GM18870 (cell line): ENCODE data around the gene PDXDC1.
"Not testable (repeated sequence)": the region's sequence is repeated elsewhere in the genome, so short reads cannot be mapped to it uniquely, and the experiment has no call there.

Experiments used
- ATAC-seq: cut with Tn5 transposase; IDR thresholded peaks from one replicate; pipeline ENCODE4 v1.9.1; 2021; ENCODE audit warnings: moderate library complexity; ENCODE audit not compliant: unreplicated experiment

PDXDC1 gene

DNA sequence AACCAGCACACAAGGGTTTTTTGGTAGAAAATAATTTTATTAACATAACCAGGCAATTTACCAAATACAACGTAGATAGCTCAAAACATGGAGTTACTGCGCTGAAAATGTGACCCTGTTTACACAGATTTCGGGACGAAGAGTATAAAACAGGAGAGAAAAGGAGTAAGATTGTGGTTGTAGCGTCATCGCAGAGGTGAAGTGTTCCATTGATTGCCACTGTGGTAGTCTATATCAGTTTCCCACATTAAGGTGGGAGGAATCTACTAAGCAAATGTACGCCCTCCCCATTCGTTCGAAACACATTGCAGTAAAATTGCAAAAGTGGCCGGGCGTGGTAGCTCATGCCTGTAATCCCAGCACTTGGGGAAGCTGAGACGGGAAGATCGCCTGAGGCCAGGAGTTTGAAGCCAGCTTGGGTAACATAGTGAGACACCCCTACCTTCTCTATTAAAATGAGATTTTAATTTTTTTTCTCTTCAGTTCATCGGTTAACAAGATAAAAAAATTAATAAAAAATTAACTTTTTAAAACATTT is 972 bp upstream of the PDXDC1 start:
- ATAC-seq: not testable (repeated sequence)

DNA sequence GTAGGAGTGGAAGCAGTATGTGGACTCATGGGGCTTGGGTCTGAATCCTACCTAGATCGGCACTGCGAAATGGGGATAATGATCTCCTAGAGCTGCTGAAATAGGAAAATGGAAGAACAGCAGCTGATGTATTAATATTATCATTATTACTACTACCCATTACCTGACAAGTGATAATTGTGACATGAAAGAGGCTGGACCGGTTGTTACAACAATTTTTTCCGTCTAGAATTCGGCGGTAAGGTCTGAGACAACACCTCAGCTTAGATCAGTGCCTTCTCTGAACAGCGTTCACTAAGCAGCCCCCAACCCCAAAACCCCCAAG is 533 bp upstream of the PDXDC1 start:
- ATAC-seq: not testable (repeated sequence)

DNA sequence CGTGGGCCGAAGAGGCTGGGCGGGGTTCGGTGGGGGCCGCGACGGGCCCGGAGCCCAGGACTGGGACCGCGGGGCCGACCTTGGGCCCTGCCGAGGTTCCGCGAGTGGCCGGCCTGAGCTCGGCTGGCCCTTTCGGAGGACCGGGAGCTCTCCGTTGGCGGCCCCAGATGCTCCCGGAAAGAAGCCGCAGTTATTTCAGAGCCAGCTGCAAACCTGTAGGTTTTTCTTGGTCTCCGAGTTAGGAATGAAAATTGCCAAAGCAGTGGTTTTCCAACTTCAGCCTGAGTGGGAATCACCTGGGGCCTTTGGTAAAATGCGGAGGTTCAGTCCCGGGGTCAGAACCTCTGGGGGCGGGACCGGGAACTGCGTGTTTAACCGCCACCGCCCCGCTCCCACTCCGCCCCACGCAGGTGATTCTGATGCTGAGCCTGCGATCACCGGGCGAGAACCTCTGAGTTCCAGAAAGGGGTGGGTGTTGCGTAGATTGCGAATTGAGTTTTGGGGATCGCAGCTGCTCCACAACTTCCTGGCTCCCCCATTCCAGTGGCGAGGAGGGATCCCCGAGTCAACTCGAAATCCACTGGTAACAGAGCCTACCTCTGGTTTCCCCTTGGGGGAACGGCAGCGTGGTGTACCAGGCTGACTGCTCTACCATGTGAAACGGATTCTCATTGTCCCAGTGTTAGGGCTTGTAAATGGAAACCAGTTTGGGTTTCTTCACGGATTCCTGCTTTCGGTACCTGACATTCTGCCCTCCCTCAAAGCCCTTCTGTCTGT is 780 bp downstream of the PDXDC1 start:
- ATAC-seq: peak; percentile 7

DNA sequence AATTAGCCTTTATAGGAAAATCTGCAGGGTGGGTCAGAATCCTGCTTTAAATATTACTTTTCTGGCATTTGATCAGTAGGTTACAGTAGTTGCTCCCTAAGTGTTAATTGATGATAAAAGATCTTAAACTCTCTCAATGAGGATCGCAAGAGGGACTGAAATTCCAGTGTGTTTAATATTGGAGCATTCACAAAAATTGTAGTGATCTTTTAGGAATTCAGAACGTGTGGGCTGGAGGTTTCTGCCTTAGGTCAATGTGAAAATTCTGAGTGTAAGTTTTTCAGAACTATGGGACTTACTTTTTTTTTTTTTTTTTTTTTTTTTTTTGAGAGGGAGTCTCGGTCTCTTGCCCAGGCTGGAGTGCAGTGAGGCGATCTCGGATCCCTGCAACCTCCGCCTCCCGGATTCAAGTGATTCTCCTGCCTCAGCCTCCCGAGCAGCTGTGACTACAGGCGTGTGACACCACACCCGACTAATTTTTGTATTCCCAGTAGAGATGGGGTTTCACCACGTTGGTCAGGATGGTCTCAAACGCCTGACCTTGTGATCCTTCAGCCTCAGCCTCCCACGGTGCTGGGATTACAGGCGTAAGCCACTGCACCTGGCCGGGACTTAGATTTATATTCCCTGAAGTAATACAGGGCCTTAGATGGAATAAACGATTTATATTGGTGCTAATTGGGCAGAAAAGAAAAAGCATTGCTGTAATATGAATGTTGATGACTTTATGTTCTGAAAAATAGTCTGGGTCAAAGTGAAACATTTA is 2.3 kb downstream of the PDXDC1 start:
- ATAC-seq: not testable (repeated sequence)

DNA sequence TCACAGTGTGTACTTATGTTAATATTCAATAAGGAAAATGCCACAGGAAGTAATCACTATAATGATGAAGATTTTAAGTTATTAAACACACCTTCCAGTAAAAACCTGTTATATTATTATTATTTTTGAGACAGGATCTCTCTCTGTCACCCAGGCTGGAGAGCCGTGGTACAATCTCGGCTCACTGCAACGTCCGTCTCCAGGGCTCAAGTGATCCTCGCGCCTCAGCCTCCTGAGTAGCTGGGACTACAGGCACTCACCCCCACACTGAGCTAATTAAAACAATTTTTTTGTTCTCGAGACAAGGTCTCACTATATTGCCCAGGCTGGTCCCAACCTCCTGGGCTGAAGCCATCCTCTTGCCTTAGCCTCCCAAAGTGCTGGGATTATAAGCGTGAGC is 3.5 kb downstream of the PDXDC1 start:
- ATAC-seq: not testable (repeated sequence)

DNA sequence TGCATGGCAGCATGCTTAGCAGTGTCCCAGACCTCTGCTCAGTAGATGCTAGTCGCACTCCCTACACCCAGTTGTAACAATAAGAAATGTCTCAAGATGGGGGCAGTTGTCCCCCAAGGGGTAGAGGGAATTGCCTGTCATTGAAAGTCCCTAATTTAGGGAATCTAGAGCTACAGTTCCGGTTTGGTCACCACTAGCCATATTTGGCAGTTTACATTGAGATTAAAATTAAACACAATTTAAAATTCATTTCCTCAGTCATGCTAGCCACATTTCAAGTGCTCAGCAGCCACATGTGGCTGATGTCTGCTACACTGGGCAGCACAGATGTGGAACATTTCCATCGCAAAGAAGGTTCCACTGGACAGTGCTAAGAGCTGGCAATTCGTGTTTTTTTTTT is 4.1 kb downstream of the PDXDC1 start:
- not testable (repeated sequence) for ATAC-seq

DNA sequence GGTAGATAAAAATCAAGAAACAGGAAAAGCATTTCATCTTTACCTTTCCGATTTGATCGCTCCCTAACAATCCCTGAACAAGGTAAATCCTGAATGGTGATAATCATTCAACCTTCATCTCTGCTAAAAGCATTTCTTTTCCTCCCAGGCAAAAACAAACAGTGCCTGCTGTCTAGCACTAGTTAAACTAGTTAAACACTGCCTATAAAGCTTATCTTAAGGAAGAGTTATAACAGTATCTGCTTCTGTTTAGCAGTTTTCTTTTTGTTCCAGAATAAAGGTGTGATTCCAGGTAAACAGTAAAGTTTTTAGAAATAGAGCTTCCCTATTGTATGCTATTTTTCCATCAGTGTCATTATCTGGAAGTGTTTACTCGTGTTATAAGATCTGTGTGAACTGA is 6.4 kb downstream of the PDXDC1 start:
- not testable (repeated sequence) for ATAC-seq

DNA sequence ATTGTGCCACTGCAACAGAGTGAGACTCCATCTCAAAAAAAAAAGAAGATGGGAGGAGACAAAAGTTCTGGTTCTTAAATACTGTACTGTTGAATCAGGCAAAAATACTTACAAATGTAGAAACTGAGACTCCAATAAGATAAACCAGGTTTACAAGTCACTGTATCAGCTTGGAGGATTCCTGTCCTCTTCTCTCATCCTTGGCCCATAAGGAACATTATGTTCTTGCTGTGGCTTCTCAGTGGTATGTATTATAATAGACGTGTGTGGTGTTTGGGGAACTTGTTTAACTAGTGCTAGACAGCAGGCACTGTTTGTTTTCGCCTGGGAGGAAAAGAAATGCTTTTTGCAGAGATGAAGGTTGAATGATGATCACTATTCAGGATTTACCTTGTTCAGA is 7.7 kb downstream of the PDXDC1 start:
- not testable (repeated sequence) for ATAC-seq

DNA sequence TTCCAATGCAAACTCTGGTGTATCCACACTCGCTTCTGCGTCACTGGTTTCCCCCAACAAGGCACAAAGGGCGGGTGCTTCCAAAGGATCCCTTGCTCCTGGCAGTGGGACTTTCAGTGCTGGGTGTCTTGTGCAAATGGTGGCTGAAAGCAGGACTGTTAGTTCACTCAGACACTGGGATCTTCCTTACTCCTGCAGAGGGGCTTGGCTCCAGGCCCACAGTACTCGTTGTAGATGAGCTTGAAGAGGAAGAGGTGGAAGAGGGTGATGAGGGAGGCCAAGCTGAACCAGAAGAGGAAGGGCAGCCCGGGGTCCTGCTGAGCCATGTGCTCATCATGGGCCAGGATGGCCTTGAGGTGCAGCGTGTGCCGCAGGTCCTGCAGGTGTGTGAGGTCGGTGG is 13.3 kb downstream of the PDXDC1 start:
- ATAC-seq: not testable (repeated sequence)

DNA sequence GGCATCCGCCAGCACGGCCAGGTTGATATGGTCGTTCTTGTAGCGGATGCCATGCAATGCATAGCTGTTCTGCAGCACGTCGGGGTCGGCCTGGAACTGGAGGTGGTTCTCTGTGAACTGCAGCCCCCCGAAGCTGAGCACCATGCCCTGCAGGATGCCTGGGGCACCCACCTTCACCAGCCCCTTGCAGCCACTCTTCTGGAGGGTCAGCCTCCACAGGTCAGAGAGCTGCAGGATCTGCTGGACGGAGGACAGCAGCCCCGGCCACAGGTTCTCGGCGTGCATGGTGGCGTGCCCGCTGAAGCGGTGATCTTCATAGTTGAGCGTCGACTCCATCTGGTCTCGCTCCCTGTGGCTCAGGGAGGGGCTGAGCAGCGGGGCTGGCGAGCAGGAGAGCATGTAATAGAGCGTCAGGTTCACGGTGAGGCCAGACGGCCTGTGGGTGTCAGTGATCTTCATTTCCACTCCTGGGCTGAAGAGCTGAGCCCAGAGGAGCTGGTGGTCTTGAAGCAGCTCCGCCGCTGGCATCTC is 13.9 kb downstream of the PDXDC1 start:
- not testable (repeated sequence) for ATAC-seq

DNA sequence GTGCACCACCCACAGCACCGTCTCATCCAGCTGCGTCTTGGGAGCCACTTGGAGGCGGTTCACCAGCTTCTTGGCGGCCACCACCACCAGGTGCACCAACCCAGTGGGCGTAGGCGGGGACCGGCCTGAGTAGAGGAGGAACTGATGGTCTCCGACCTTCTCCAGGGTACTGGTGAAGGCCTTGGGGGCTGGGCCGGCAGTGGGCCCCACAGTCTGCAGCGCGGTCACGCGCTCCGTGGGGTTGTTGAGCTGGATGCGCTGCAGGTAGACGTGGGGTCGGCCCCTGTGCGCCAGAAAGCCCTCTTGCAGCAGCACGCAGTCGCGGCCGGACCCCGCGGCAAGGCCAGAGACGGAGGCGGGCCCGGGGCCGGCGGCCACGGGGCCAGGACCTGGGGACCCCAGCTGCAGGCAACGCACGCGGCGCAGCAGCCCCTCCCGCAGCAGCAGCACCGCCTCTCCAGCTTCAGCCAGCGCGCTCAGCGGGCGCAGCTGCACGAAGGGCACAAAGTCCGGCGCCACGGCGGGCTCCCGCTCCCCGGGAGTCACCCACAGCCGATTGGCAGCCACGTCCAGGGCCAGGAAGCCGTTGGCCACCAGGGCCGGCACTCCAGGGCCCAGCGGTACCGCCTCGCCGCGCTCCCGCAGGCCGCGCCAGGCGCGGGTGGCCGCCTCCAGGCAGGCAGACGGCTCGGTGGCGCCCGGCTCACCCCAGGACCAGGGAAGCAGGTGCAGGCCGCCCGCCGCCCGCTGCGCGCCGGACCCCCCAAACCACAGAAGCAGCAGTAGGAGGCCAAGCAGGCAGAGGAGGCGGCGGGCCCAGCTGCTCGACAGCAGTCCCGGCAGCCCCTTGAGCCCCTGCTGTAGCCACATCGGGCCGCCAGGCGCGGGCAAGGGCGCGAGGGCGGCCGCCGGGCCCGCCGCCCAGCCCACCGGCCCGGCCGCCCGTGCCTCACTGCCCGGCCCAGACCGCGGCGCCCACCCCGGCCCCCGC is 14.8 kb downstream of the PDXDC1 start:
- not testable (repeated sequence) for ATAC-seq

DNA sequence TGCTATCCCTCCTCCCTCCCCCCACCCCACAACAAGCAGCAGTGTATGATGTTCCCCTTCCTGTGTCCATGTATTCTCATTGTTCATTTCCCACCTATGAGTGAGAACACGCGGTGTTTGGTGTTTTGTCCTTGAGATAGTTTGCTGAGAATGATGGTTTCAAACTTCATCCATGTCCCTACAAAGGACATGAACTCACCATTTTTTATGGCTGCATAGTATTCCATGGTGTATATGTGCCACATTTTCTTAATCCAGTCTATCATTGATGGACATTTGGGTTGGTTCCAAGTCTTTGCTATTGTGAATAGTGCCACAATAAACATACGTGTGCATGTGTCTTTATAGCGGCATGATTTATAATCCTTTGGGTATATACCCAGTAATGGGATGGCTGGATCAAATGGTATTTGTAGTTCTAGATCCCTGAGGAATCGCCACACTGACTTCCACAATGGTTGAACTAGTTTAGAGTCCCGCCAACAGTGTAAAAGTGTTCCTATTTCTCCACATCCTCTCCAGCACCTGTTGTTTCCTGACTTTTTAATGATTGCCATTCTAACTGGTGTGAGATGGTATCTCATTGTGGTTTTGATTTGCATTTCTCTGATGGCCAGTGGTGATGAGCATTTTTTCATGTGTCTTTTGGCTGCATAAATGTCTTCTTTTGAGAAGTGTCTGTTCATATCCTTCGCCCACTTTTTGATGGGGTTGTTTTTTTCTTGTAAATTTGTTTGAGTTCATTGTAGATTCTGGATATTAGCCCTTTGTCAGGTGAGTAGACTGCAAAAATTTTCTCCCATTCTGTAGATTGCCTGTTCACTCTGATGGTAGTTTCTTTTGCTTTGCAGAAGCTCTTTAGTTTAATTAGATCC is 18.7 kb downstream of the PDXDC1 start:
- not testable (repeated sequence) for ATAC-seq

DNA sequence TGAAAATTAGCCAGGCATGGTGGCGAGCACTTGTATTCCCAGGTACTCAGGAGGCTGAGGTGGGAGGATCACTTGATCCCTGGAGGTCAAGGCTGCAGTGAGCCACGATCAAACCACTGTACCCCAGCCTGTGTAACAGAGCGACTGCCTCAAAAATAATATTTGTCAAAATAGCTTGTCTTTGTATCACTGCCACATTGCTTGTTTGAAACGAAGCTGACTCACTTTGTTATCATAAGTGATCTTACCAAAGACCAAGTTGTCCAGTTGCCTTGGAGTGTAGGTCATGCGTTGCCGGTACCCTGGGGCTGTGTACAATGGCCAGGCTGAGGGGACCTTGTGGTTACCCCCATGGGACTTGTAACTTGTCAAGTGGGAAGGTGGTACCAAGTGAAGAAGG is 21.9 kb downstream of the PDXDC1 start:
- ATAC-seq: not testable (repeated sequence)

DNA sequence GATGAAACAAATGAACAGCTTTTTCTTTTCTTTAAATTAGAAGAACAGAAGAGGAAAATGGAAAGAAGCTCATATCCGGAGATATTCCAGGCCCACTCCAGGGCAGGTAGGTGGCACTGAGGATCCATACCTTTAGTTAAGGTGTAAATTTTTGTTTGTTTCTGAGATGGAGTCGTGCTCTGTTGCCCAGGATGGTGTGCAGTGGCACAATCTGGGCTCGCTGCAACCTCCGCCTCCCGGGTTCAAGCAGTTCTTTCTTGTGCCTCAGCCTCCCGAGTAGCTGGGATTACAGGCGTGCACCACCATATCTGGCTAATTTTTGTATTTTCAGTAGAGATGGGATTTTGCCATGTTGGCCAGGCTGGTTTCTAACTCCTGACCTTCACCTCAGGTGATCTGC is 23.5 kb downstream of the PDXDC1 start:
- ATAC-seq: not testable (repeated sequence)

DNA sequence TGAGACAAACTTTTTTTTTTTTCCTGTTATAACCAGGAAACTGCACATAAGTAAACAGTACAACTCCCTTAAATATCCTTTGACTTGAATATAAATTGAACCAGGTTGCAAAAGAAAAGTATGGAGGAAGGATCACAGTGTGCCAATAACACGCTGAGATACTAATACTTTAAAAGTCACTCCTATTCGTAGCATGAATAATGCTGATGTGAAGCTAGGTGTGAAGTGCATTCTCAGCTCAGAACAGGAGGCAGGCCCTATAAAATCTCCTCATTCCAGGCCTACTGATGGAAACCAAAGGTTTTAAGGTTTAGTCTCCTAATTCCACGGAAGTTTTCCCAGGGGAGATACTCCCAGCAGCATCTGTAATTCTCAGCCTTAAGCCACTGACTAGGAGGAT is 25.0 kb downstream of the PDXDC1 start:
- ATAC-seq: not testable (repeated sequence)

DNA sequence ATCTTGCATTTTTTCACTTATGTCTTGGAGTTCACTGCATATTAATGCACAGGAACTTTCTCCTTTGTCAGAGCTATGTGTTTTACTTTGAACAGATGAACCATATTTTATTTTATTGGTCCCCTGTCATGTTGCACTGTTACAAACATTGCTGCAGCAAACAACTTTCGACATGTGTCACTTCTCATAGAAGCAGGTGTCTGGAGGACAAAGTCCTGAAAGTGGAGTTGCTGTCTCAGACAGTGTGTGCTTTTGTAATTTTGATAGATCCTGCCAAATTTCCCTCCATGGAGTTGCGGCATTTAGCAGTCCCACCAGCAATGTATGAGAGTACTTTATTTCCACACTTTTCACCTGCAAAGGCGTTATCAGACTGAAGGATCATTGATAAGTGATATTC is 27.6 kb downstream of the PDXDC1 start:
- ATAC-seq: not testable (repeated sequence)

DNA sequence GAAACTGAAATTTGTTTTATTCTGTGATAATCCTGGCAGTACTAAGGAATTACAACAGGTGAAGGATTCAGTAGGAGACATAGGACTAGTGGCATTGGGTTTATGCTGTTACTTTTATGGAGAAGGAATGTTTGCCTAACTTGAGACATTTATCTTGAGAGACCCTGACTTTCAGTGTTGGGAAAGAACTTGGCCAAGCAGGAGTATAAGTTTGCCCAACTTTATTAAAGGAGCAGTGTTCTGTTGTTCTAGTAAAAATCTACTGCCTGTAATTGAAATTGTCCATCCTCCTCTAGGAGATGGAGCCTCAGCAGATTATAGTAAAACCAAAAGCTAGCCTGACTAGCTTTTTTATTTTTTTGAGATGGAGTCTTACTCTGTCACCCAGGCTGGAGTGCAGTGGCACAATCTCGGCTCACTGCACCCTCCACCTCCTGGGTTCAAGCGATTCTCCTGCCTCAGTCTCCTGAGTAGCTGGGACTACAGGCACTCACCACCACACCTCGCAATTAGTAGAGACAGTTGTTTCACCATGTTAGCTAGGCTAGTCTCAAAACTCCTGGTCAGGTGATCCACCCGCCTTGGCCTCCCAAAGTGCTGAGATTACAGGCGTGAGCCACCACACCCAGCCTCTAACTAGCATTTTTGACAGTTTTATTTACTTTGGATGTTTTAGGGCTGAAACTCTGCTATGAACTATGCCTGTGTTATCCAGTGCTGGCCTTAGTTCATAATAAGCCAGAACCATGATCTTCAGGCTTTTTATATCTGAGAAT is 30.7 kb downstream of the PDXDC1 start:
- not testable (repeated sequence) for ATAC-seq

DNA sequence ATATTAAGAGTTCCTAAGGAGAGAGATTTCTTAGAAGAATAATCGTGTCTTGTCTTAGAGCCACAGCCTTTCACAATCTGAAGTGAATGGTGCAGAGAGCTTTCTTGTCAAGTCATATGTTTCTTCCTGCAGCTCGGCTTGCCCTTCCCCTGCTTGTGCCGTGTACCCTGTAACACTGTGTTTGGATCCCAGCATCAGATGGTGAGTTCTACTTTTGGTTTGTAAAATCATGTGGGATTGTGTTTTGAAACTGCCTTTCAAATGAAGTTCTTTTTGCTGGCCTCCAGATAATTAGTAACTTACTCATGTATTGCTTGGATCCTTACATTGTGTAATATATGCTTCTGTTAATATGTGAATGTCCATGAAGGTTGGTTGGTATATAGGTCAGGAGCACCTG is 33.8 kb downstream of the PDXDC1 start:
- not testable (repeated sequence) for ATAC-seq

DNA sequence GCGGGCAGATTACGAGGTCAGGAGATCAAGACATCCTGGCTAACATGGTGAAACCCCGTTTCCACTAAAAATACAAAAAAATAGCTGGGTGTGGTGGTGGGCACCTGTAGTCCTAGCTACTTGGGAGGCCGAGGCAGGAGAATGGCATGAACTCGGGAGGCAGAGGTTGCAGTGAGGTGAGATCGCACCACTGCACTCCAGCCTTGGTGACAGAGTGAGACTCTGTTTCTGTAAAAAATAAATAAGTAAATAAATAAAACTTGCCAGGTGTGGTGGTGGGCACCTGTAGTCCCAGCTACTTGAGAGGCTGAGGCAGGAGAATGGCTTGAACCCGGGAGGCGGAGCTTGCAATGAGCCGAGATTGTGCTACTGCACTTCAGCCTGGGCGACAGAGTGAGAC is 38.1 kb downstream of the PDXDC1 start:
- ATAC-seq: not testable (repeated sequence)
